NB4 (cell line): Measurements from ENCODE around the gene PLXNA2.

ENCODE experiments used
- CTCF ChIP-seq: IDR thresholded peaks from one replicate; pipeline ENCODE4 v1.5.1; 2012; ENCODE audit warnings: low read depth, low read length
- MYC ChIP-seq: IDR thresholded peaks from 2 replicates; pipeline ENCODE4 v1.6.1; 2011; ENCODE audit warnings: low read depth, low read length
- POLR2A ChIP-seq: IDR thresholded peaks from 2 replicates; pipeline ENCODE4 v1.6.1; 2011; ENCODE audit warnings: mild to moderate bottlenecking; ENCODE audit not compliant: insufficient read length; ENCODE audit errors: extremely low read depth
- TF ChIP-seq, protein P1 (sequence below): IDR thresholded peaks from 2 replicates; pipeline ENCODE4 v1.6.1; 2011; ENCODE audit warnings: low read depth, low read length

DNA sequence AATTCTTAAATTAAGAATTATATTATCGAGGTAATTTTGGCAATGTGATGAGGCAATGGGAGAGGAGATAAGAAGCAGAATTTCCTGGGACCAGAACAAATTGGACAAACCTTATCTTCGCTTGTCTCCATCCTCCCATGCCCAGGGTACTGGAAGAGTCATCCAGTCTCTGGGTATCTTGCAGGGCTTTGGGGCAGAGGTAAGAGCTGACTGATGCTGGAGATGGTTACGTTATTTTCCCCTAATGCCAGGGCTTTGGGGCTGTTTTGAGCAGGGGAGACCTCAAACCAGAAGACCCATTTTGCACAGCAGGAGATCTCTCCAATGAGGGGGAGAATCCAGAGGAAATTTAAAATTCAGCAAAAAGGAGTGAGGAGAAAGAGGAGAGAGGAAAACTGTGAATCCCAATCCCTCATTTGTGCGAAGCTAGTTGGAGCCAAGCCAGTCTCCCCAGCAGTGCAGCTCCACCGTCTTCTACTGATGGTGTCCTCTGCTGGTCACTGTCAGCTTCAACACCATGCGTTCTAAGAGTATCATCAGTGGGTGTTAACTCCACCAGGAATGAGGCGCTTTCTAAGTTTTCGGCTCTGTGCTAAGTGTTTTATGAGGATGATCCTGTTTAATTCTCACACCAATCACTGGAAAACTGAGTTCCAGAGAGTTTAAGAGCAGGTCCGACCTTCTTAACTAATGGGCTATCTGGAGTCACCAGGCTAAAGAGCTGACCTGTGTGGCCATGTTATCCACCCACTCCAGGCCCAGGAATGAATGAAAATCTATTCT is 246.5 kb downstream of the PLXNA2 start:
- TF ChIP-seq, protein P1, sequence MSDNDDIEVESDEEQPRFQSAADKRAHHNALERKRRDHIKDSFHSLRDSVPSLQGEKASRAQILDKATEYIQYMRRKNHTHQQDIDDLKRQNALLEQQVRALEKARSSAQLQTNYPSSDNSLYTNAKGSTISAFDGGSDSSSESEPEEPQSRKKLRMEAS, result peak; percentile 55
- TF ChIP-seq POLR2A, result no peak
- TF ChIP-seq CTCF, result peak; percentile 69
- TF ChIP-seq MYC, result no peak
